ENCODE data around the gene RBM38.

The RBM38 gene

DNA sequence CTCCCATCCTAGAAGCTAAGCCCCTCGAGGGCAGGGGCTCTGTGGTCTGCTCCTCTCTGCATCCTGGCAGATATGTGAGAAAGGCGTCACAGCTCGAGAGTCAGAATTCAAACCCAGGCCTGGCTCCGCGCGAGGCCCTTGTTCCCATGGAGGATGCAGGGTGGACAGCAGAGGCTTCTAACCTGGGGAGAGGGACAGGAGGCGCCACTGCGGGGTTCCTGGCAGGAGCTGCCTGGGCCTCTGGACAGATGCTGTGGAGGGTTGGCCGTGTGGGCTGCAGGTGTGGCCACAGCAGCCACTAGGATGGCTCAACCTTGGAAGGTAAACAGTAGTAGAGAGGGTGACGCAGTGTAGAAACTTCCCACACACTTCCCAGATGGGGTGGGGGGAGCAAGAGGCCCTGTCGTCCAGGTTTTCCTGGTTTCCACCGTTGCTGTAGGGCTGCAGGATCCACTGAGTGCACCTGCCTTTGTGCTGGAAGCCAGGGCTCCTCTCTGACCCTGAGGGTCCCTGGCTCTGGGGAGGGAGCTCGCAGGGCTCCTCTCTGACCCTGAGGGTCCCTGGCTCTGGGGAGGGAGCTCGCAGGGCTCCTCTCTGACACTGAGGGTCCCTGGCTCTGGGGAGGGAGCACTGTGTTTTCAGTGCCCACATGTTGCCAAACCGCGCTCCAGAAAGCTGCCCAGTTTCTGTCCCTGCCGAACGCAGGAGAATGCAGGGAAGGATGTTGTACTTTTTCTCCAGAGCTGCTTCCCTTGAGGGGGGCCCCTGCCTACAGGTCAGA, 14.2 kb downstream of the RBM38 start:
- H3K9ac ChIP-seq (ENCODE audit: low read length): no peak overlapping the region
- peaks cover 58% of the 10 kb centered on the region for H3K79me2 ChIP-seq (ENCODE audit: low read length)
- peaks cover 14% of the 10 kb centered on the region for H3K4me1 ChIP-seq (ENCODE audit: low read length)
- H3K27ac ChIP-seq (ENCODE audit: low read length): no peak overlapping the region
- peaks cover 98% of the 10 kb centered on the region for H4K20me1 ChIP-seq (ENCODE audit: insufficient read depth, low read length)
- H3K9me3 ChIP-seq (ENCODE audit: insufficient read depth, low read length): no peaks in the 10 kb centered on the region
- no peak overlapping the region for H3K4me2 ChIP-seq (ENCODE audit: low read length)
- H3K36me3 ChIP-seq (replicated peaks; ENCODE audit: low read depth, low read length): peaks cover 92% of the 10 kb centered on the region
- TF ChIP-seq, protein P1, sequence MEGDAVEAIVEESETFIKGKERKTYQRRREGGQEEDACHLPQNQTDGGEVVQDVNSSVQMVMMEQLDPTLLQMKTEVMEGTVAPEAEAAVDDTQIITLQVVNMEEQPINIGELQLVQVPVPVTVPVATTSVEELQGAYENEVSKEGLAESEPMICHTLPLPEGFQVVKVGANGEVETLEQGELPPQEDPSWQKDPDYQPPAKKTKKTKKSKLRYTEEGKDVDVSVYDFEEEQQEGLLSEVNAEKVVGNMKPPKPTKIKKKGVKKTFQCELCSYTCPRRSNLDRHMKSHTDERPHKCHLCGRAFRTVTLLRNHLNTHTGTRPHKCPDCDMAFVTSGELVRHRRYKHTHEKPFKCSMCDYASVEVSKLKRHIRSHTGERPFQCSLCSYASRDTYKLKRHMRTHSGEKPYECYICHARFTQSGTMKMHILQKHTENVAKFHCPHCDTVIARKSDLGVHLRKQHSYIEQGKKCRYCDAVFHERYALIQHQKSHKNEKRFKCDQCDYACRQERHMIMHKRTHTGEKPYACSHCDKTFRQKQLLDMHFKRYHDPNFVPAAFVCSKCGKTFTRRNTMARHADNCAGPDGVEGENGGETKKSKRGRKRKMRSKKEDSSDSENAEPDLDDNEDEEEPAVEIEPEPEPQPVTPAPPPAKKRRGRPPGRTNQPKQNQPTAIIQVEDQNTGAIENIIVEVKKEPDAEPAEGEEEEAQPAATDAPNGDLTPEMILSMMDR (IDR thresholded peaks at IDR 0.05; ENCODE audit: low read depth, low read length): no peak
- no peak for TF ChIP-seq EZH2phosphoT487 (IDR thresholded peaks at IDR 0.05; ENCODE audit: low read depth)
- H3K27me3 ChIP-seq (ENCODE audit: low read depth, low read length): no peaks in the 10 kb centered on the region
- H2AFZ ChIP-seq (ENCODE audit: low read depth, low read length): no peak overlapping the region
- no peak overlapping the region for H3K4me3 ChIP-seq (ENCODE audit: low read length)

DNA sequence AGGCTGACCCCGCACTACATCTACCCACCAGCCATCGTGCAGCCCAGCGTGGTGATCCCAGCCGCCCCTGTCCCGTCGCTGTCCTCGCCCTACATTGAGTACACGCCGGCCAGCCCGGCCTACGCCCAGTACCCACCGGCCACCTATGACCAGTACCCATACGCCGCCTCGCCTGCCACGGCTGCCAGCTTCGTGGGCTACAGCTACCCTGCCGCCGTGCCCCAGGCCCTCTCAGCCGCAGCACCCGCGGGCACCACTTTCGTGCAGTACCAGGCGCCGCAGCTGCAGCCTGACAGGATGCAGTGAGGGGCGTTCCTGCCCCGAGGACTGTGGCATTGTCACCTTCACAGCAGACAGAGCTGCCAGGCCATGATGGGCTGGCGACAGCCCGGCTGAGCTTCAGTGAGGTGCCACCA, 16.4 kb downstream of the RBM38 start:
- H3K36me3 ChIP-seq (replicated peaks; ENCODE audit: low read depth, low read length): peaks cover 78% of the 10 kb centered on the region

DNA sequence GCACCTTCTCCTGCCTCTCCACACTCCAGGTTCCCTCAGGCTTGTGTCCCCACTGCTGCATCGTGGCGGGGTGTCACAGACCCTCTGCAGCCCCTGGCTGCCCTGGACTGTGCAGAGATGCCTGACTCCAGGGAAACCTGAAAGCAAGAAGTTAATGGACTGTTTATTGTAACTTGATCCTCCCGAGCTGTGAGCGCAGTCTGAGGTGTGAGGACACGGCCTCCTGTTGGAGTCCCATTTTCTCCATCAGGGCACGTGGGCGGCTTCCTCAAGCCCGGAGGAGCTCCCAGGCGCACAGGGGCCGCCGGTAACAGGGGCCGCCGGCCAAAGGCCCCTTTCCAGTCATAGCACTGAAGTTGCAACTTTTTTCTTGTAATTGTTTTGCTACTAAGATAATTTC, 16.9 kb downstream of the RBM38 start:
- Histone ChIP-seq H3K27me3 (ENCODE audit: low read depth, low read length) (no peaks in the 10 kb centered on the region), H3K4me1 (ENCODE audit: low read length) (no peaks in the 10 kb centered on the region), H4K20me1 (ENCODE audit: insufficient read depth, low read length) (peaks cover 83% of the 10 kb centered on the region), H3K27ac (ENCODE audit: low read length) (no peak overlapping the region), H3K79me2 (ENCODE audit: low read length) (peaks cover 31% of the 10 kb centered on the region), H3K9me3 (ENCODE audit: insufficient read depth, low read length) (no peaks in the 10 kb centered on the region), H3K9ac (ENCODE audit: low read length) (no peak overlapping the region), H3K4me2 (ENCODE audit: low read length) (no peak overlapping the region), H2AFZ (ENCODE audit: low read depth, low read length) (no peak overlapping the region), H3K4me3 (ENCODE audit: low read length) (no peak overlapping the region), H3K36me3 (replicated peaks; ENCODE audit: low read depth, low read length) (peaks cover 72% of the 10 kb centered on the region)
- TF ChIP-seq EZH2phosphoT487 (IDR thresholded peaks at IDR 0.05; ENCODE audit: low read depth): no peak
- TF ChIP-seq, protein P1 (IDR thresholded peaks at IDR 0.05; ENCODE audit: low read depth, low read length): no peak

More for the DNA sequence above, 16.4 kb downstream of the RBM38 start:
- Histone ChIP-seq H3K27me3 (ENCODE audit: low read depth, low read length) (no peaks in the 10 kb centered on the region), H3K79me2 (ENCODE audit: low read length) (peaks cover 37% of the 10 kb centered on the region), H3K9me3 (ENCODE audit: insufficient read depth, low read length) (no peaks in the 10 kb centered on the region), H2AFZ (ENCODE audit: low read depth, low read length) (no peak overlapping the region), H3K4me1 (ENCODE audit: low read length) (no peaks in the 10 kb centered on the region), H3K4me2 (ENCODE audit: low read length) (no peak overlapping the region), H3K9ac (ENCODE audit: low read length) (no peak overlapping the region), H3K4me3 (ENCODE audit: low read length) (no peak overlapping the region), H4K20me1 (ENCODE audit: insufficient read depth, low read length) (peaks cover 88% of the 10 kb centered on the region), H3K27ac (ENCODE audit: low read length) (no peak overlapping the region)
- TF ChIP-seq, protein P1 (IDR thresholded peaks at IDR 0.05; ENCODE audit: low read depth, low read length): no peak
- TF ChIP-seq EZH2phosphoT487 (IDR thresholded peaks at IDR 0.05; ENCODE audit: low read depth): no peak

DNA sequence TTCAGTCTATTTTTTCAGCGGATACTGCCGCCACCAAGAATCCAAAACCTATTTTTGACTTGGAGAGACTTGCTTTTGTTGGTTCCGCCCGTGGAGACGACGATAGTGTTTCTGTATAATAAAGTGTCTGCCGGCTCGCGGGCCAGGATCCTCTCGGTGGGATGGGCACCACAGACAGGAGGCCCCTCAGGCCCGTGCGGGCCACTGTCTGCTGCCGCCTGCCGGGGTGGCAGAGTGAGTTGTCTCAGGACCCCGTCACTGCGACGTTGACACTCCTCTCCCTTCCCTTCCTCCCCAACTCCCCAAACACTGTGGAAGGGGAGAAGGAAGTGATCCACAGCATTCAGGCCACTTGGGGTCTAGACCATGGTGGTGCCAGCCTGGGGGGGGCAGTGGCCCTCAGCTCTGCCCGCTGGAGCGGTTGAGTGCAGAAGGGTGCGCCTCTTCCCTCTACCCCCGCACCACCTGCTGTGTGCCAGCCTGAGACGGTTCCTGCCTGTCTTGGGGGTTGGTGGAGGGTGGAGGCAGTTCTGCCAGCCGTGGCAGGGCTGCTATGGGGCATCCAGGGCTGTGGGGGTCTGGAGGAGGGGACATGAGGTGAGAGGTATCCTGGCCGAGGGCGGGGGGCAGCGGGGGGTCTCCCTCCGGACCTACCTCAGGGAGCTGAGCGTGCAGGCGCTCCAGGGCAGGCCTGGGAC, 17.5 kb downstream of the RBM38 start:
- Histone ChIP-seq H3K4me3 (ENCODE audit: low read length) (no peak overlapping the region), H4K20me1 (ENCODE audit: insufficient read depth, low read length) (peaks cover 77% of the 10 kb centered on the region), H3K9me3 (ENCODE audit: insufficient read depth, low read length) (no peaks in the 10 kb centered on the region), H2AFZ (ENCODE audit: low read depth, low read length) (no peak overlapping the region), H3K79me2 (ENCODE audit: low read length) (peaks cover 26% of the 10 kb centered on the region), H3K4me1 (ENCODE audit: low read length) (no peaks in the 10 kb centered on the region), H3K27me3 (ENCODE audit: low read depth, low read length) (no peaks in the 10 kb centered on the region), H3K27ac (ENCODE audit: low read length) (no peak overlapping the region), H3K36me3 (replicated peaks; ENCODE audit: low read depth, low read length) (peaks cover 69% of the 10 kb centered on the region), H3K4me2 (ENCODE audit: low read length) (no peak overlapping the region), H3K9ac (ENCODE audit: low read length) (no peak overlapping the region)
- TF ChIP-seq EZH2phosphoT487 (IDR thresholded peaks at IDR 0.05; ENCODE audit: low read depth): no peak
- TF ChIP-seq, protein P1 (IDR thresholded peaks at IDR 0.05; ENCODE audit: low read depth, low read length): no peak
